Esophagus squamous epithelium (tissue), 4 donors: Measurements from ENCODE around the gene SRSF7.

Source experiments
- CTCF ChIP-seq, 6 experiments: fragments of 450-650 bp in 4 of 6; fragments of 200-600 bp in 2 of 6; sonication (generic) in 2 of 6; IDR thresholded peaks; one replicate each; pipeline ENCODE4 v1.5.1; 2016 to 2019; ENCODE audit warnings: antibody characterized with exemption in 6 of 6, mild to moderate bottlenecking in 4 of 6, moderate library complexity in 4 of 6
- POLR2A ChIP-seq, 4 donors: fragments of 450-650 bp; IDR thresholded peaks; one replicate each; pipeline ENCODE4 v1.6.1; 2017; ENCODE audit warnings: antibody characterized with exemption in 4 of 4, mild to moderate bottlenecking in 4 of 4, moderate library complexity in 3 of 4

GRCh38 chr2:38775097-38775920 lies 24.1 kb upstream of the SRSF7 start:
- TF ChIP-seq CTCF (IDR thresholded peaks at IDR 0.05) (no peak), POLR2A (IDR thresholded peaks at IDR 0.05) (no peak)
